NCI-H2227 treated with DMSO at 0.1 percent for 48 hours (cell line): ENCODE data around the gene SPEG.
"Not testable (repeated sequence)": the region's sequence is repeated elsewhere in the genome, so short reads cannot be mapped to it uniquely, and the experiment has no call there.

Experiments
- DNase-seq: peaks from one replicate; lab custom pipeline; 2025; lab: John Stamatoyannopoulos, UW

SPEG gene

DNA sequence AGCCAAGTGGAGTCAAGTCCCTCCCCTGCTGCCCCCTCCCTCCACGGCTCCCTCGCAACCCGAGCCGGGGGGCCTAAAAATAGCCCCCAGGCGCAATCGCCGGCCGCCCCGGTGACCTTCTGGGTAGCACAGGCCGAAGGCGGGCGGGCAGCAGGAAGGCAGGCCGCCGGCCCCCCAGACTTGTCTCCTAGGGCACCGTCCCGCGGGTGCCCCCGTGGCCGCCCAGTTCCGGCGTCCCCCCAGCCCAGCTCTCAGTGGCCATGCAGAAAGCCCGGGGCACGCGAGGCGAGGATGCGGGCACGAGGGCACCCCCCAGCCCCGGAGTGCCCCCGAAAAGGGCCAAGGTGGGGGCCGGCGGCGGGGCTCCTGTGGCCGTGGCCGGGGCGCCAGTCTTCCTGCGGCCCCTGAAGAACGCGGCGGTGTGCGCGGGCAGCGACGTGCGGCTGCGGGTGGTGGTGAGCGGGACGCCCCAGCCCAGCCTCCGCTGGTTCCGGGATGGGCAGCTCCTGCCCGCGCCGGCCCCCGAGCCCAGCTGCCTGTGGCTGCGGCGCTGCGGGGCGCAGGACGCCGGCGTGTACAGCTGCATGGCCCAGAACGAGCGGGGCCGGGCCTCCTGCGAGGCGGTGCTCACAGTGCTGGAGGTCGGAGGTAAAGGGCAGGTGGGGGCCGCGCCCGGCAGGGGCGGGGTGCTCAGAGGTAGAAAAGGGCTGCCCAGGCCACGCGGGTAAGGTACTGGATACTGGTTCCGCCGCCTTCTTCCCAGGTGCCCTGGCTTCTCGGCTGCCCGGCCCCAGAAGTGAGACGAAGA is at the start of gene SPEG:
TSS of gene SPEG (plus strand) at position 126 of the 808 bp plus-strand sequence. CDS start at position 261, 135 bp downstream.
- no peak for DNase-seq

DNA sequence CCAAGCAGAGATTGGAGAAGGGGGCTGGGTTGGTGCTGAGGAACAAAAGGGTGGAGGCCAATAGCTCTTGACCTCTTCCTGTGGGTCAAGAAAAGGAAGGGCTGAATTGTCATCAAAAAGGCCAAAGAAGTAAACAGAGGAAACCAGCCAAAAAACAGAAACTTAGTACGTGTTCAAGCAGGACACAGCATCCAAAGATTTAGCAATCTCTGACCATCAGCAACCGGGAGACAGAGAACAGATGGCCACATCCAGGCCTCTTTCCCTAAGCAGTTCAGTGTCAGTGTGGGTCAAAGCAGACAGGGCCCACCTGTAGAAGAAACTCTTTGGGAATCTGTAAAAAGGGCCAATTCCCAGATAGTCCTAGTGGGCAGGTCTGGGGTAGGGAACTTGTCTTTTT is 49.8 kb upstream of the SPEG start:
- no peak for DNase-seq

DNA sequence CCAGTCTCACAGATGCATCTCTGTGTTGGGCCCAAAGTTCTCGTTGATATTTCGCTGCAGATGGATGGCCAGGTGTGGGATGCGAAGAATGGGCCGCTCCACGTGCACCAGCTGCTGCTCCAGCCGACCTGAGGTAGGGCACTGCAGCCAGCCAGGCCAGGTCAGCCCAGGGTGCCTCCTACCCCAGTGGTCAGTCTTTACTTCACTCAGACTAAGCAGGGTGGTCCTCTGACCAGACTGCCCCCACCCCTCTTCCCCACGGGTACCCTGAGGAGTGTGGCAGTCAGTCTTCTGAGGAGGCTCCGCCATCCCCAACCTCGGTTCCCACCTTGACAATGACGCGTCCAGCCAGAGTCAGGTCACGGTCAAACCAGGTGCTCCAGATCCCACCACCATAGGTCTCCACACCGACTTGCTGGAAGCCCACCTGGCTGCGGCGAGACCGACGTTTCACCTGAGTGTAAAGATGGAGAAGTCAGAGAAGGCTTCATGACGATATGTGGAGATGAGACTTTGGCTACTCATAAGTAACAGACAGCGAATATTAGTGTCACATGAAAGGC is 48.6 kb upstream of the SPEG start:
- DNase-seq: no peak

DNA sequence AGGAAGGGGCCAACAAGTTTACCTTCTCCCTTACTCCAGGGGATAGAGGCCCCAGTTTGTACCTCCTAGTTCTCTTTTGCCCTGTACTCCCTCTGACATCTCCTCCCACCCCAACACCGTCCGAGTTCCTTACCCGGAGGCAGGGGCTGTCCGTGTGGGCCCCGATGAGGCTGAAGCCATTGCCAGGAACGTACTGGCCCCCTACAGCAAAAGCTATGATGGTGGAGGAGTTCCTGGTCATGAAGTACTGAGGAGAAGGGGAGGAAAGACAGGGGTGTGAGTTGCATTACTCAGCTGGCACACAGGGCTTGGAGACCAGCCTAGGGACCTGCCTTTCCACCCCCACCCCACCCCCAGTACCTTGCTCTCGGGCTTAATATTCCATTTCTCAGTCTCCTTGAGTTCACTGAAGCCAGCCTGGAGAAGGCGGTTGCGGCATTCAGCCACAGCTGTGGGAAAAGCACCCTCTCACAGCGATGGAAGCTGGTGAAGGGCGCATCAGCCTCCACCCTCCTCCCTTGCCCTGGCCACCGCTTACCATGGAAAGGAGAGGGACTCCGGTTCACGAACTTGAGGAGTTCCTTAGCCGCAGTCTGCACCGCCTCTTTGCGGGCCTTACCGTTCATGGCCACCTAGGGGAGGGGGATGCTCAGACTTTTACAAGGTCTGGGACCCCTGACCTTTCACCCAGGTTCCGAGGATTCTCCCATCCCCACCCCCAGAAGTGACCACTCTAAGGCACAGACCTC is 47.9 kb upstream of the SPEG start:
- DNase-seq: no peak

DNA sequence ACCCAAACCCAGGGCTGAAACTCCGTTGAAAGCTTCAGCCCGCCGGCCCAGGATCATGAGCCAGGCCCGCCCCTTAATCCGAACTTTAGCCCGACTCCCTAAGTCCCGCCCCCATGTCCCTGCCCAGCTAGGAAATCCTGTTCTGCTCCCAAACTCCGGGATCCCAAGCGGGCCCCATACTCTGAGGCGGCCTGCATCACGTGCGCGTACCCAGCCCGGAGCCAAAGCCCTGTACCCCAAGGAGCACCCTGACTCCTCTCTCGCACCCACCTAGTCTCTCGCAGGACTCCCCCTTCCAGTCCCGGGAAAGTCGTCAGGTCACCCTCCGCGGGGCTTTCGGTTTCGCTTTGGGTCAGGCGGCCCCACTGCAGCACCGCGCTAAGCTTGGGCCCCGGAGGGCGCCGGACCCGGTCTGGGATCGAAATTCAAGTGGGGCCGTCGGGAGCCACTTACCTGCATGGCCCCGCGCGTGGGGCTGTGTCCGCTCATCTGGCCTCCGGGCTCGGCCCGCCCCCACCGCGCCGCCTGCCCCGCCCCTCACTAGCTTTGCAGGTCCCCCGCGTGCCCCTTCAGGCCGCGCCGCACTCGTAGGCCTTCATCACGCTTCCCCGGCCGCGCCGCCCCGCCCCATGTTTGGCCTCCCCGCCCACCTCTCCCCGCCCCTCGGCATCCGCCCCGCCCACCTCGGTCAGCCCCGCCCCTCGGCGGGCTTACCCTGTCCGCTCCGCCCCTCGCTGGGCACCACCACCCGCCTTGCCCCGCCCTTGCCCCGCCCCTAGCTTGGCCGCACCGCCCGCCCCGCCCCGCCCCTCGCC is 47.1 kb upstream of the SPEG start, which contains the start of gene DNPEP:
TSS of gene DNPEP (minus strand) at position 607 of the 815 bp plus-strand sequence. CDS start at position 489, 118 bp downstream.
- peak; percentile 95 for DNase-seq

DNA sequence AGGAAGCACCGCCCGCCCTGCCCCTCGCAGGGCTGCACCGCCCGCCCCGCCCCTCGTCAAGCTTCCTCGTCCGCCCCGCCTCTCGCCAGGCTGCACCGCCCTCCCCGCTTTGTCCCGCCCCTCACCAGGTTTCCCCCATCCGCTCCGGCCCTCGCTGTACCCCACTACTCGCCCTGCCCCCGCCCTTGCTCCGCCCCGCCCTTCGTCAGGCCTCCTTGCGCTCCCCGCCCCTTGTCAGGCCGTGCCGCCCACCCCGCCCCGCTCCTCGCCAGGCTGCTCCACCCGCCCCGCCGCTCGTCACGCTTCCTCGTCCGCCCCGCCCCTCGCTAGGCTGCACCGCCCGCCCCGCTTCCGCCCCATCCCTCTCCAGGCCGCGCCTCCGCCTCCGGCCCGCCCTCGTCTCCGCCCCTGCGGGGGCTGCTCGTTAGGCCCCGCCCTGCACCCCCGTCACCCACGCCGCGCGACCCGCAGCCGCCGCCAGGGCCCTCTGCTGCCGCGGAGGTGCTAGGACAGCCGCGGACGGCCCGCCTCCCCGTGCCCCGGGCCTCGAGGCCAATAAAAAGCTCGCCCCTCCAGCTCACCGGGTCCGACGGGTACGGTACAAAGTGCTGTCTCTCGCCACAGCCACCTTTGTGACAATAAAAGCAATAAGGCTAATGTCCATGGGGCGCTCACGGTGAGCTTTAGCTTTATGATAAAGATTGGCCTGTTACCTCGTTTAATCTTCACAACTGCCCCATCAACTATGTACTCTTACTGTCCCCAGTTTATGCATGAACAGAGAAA is 46.3 kb upstream of the SPEG start:
- DNase-seq: peak; percentile 95

DNA sequence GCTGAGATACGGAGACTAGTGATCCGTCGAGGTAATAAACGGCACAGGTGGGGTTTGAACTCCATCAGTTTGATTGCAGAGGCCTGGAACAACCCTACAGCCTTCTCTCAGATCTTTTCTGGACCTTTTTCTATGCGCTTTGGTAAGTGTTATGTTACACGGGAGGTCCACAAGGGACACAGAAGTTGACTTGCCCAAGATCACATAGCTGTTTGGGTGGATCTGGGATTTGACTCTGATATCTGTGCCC is 45.8 kb upstream of the SPEG start:
- DNase-seq: no peak

DNA sequence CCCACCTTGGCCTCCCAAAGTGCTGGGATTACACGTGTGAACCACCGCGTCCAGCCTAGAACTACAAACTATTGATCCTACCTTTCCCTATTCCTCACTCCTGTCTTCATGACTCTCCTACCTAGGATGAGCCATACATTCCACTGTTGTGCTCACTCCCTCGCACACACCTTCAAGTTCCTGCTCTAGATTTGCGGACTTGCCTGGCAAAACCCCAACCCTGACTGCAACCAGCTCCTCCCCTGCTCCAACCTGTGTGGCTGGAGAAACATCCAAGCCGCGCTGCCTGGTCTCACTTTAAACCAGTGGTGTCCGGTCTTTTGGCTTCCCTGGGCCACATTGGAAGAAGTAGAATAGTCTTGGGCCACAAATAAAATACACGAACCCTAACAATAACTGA is 41.9 kb upstream of the SPEG start:
- DNase-seq: no peak

DNA sequence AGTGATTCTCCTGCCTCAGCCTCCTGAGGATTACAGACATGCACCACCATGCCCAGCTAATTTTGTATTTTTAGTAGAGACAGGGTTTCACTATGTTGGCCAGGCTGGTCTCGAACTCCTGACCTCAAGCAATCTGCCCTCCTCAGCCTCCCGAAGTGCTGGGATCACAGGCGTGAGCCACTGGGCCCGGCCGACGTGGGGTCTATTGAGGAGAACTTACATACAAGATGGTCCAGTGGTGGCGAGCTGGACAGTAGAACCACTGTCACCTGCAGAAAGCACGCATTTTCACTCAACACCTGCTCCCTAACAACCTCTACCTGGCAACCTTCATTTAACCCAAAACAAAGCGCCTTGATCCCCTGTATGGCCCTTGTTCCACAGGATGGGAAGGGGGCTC is 39.6 kb upstream of the SPEG start:
- not testable (repeated sequence) for DNase-seq

DNA sequence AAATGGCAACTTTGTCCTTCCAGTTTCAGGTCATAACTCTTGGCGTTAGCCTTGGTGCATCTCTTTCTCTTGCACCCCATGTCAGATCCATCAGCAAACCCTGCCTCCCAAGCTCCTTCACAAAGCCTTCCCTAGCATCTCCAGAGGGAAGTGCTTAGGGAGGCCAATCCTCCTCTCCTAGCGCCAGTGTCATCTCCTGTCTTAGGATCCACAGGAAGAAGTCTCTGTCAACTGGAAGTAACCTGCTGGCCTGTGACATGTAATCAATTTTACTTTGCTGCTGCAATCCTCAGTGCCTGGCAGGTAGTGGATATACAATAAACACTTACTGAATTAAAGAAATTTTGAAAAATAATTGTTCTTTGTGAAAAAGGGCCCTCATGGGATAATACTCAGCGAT is 39.0 kb upstream of the SPEG start:
- DNase-seq: no peak

DNA sequence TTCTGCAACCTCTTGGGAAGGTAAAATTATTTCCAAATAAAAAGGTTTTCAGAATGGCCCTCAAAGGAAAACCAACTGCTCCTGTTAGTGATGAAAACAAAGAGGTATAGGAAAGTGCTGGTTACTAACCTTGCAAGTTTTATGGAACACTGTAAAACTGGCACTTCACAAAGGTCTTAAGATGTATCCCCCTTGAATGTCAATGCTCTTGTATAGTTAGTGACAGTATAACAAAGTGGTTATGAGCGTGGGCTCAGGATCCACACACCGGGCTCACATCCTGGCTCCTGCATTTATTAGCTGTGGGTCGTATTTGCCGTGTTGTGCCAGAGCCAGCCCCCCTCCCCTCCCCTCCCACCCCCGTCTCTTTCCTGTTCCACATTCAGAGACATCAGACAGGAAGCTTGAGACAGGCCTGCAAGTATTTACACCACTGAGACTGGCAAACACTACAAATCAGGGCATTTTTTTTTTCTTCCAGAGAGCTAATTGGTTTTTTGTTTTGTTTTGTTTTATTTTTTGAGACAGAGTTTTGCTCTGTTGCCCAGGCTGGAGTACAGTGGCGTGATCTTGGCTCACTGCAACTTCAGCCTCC is 37.7 kb upstream of the SPEG start:
- no peak for DNase-seq

DNA sequence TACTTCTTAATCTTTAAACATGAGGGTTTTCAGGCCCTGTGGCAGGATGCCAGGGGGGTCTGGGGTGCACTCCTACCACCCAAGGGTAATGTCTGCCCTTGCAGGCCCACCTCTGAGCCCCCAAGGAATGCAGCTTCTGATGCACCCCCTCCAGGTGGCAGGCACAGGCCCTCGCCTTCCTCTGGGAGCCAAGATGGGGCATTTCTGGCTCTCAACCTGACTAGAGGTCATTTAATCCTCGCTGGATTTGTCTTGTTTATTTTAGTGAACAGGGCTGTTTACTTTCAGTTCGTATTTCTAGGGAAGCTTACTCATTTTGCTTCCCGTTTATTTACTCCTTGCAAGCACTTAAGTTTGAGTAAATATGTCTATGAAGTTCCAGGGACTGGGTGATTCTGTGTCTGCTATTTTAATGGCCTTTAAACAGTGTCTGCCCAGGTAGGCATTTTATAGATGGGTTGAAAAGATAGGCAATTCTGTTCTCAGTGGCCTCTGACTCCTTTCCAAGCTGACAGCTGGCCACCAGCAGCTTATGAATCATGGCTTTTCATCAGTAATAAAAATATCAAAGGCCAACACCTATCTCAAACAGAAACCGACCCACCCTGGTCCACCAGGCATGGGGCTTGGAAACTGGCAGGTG is 35.8 kb upstream of the SPEG start:
- DNase-seq: no peak

DNA sequence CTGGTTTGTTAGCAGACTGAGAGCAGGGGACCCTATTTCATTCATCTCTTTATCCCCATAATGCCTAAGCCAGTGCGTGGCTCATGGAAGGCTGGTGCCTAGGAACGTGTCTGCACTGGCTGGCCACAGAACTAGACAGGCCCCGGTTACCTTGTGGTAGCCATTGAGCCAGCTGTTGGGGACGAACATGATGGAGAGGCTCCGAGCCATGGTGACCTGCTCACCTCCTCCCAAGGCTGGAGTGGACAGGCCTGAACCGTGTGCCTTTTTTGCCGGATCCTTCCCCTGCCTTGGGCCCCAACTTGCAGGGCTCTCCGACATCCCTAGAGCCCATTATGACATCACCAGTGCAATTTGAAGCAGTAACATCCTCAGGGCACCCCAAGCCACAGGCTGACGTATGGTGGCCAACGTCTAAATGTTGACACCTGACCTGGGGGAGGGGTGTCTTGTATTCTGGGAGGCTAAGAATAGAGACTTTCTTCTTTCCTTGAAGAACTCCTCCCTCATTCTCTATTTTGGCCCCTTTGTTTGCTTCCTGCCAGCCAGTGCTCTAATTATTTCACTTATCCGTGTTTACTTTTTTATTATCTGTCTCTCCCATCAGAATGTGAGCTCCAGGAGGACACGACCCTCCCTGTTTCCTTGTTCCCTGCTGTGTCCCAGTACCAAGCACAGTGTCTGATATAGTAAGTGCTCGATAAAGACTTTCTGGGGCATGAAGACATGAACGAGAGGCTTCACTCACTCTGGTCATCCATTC is 34.7 kb upstream of the SPEG start:
- no peak for DNase-seq

DNA sequence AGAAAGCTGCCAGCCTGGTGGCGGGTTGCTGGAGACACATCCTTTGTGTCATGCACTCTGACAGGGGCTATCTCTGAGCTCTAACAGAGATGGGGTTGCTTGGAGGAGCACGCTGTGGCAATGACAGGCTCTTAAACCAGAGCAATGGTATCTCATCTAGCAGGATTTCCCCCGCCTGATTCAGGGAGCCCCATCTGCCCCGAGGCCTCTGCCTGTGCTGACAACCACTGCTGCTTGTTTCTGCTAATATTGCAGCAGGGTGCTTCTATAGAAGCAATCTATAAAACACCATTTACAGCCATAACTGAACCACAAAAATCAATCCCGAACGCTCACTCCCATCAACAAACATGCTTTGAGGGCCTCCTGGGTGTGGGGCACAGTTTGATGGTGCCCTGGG is 34.1 kb upstream of the SPEG start:
- DNase-seq: no peak

DNA sequence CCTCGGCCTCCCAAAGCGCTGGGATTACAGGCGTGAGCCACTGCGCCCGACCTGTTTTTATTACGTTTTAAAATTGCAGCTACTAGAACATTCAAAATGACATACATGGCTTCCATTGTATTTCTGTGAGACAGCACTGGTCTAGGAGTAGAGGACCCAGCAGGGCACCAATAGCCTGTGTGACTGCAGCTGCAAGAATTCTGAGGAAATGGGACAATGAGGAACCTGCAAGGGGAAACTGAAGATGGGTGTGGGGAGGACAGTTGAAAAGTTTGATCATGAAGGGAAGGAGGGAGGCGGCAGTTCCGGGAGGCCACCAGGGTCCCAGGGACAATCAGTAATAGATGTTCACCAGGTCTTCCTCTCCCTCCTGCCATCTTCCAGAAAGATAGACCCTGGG is 33.0 kb upstream of the SPEG start:
- no peak for DNase-seq

DNA sequence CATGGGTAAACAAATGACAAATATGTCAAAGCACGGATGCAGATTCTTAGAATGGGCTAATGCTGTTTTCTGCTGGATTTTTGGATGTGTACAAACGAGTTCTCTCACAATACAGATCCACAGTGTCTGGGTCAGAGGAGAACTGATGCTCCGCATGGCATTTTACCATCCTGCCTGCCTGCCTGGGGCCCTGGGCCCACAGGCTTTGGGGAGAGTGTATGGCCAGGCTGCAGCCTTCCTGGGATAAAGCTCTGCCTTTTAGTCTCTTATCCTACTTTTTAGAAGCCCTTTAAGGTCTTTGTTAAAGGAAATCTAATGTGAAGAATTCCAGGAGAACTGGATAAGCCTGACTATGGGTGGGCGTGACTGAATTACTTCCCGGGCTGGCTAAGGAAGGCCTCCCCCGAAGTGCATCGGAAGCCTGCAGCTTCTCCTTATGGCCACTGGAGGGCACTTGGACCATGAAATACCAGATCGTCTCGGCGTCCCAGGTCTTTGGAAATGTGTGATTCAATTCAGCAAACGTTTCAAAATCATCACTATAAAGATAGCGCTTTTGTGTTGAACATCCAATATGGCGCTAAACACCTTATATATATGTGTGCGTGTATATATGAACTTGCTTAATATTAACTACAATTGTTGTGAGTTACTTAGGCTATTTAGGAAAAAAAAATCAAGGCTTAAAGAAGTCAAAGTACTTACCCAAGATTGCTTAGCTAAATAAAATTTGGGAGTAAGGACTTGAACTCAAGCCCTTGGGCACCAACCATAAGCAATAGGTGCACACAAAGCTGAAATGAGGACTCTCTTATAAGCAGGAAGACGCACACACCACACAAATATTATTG is 31.8 kb upstream of the SPEG start:
- DNase-seq: peak; percentile 89

DNA sequence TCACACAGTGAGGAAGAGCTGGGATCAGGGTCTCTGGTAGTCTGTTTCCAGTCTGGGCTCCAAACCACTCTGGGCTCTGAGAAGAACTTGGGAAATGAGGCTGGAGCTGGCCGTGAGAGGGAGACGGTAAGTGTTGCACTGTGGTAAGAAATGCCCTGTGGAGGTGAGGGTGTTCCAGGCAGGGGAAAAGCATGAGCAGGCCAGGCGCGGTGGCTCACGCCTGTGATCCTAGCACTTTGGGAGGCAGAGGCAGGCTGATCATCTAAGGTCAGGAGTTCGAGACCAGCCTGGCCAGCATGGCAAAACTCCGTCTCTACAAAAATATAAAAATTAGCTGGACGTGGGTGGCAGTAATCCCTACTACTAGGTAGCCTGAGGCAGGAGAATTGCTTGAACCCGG is 30.8 kb upstream of the SPEG start:
- DNase-seq: no peak

DNA sequence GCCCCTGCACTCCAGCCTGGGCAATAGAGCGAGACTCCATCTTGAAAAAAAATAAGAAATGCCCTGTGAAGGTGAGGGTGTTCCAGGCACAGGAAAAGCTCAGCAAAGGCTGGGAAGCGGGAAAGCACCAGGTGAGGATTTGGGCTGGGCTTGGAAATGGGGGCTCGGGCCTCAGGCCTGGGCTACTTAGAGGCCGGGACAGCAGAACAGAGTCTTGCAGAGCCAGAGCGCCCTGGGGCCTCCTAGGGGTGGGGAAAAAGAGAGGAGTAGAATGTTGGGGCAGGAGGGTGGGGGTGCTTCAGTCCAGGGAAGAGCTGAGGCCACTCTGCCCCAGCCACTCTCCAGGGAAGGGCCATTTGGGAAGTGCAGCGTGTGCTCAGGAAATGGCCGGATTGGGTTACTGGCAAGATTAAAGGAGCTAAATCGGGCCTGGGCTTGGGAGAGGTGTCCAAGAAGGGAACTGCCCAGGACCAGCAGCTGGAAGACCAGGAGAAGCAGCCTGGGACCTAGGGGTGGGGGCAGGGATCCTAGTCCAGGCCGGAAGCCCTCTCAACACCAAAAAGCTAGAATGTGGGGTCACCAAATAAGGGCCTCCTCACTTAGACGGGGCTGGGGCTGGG is 30.2 kb upstream of the SPEG start:
- no peak for DNase-seq

DNA sequence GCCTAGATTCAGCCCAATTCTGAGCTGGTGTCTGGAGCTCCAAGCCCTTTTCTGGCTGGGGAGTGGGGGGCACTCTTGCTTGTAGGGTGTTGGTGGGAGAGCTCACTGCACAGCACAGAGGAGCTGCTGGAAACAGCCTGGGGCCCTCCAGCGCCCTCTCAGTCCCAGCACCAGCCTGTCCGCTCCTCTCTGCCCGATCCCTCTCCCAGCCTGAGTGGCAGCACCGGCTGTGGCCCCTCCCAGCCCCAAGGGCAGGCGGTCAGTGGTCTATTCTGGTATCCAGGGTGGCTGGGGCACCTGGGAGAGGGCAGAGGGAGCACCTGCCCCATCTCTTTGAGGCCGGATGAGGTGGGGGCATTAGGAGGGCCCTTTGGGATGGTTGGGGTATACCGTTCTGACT is 29.7 kb upstream of the SPEG start:
- DNase-seq: no peak
